DND-41 (cell line): ENCODE measurements around the gene CHCHD3.

Experiments
- ATAC-seq: fragments of 200-7000 bp; cut with Tn5 transposase; 3 replicates; pipeline ENCODE4 v1.9.1; 2021; ENCODE audit warnings: low read depth; ENCODE audit not compliant: insufficient read depth
- DNase-seq: peaks from one replicate; pipeline ENCODE4 v3.0.0-alpha.2; 2020
- H2AFZ ChIP-seq: 2 replicates; pipeline ENCODE4 v1.6.0; 2012; ENCODE audit warnings: low read depth, low read length
- H3K27ac ChIP-seq: 2 replicates; pipeline ENCODE4 v1.5.1; 2012; ENCODE audit warnings: low read length, inconsistent platforms
- H3K27me3 ChIP-seq: fragments of 200-600 bp; sonication (generic); 2 replicates; pipeline ENCODE4 v1.6.0; 2012; ENCODE audit warnings: low read length, mild to moderate bottlenecking, inconsistent platforms; ENCODE audit not compliant: insufficient read depth, poor library complexity
- H3K36me3 ChIP-seq: 2 replicates; pipeline ENCODE4 v1.5.1; 2012; ENCODE audit warnings: low read length, inconsistent platforms; ENCODE audit not compliant: insufficient read depth
- H3K4me1 ChIP-seq: 2 replicates; pipeline ENCODE4 v1.5.1; 2012; ENCODE audit warnings: mild to moderate bottlenecking, low read length; ENCODE audit not compliant: insufficient read depth
- H3K4me2 ChIP-seq: 2 replicates; pipeline ENCODE4 v1.6.0; 2012; ENCODE audit warnings: mild to moderate bottlenecking, moderate library complexity, low read length, inconsistent platforms; ENCODE audit not compliant: insufficient read depth
- H3K4me3 ChIP-seq, 2 experiments: fragments of 200-600 bp in 1 of 2; shearing (Covaris generic) in 1 of 2; 2 replicates each; pipeline ENCODE4 v1.5.1; 2012 to 2016; ENCODE audit warnings: inconsistent platforms in 2 of 2, low read length in 2 of 2, mild to moderate bottlenecking in 2 of 2, low read depth in 1 of 2, moderate library complexity in 1 of 2
- H3K79me2 ChIP-seq: 2 replicates; pipeline ENCODE4 v1.6.0; 2012; ENCODE audit warnings: low read length, inconsistent platforms; ENCODE audit not compliant: insufficient read depth
- H3K9ac ChIP-seq: 2 replicates; pipeline ENCODE4 v1.6.0; 2012; ENCODE audit warnings: low read depth, mild to moderate bottlenecking, inconsistent platforms, low read length, moderate library complexity
- H3K9me3 ChIP-seq: 2 replicates; pipeline ENCODE4 v1.5.1; 2012; ENCODE audit warnings: low read length, moderate library complexity, mild to moderate bottlenecking, inconsistent platforms; ENCODE audit not compliant: insufficient read depth, severe bottlenecking
- H4K20me1 ChIP-seq: 2 replicates; pipeline ENCODE4 v1.6.0; 2012; ENCODE audit warnings: low read length; ENCODE audit not compliant: insufficient read depth
- CTCF ChIP-seq: IDR thresholded peaks from 2 replicates; pipeline ENCODE4 v1.5.1; 2012; ENCODE audit warnings: borderline replicate concordance, low read length, moderate library complexity, mild to moderate bottlenecking; ENCODE audit not compliant: poor library complexity, severe bottlenecking; ENCODE audit errors: extremely low read depth
- EZH2 ChIP-seq: IDR thresholded peaks from 3 replicates; pipeline ENCODE4 v1.6.1; 2012; ENCODE audit warnings: borderline replicate concordance, low read depth, mild to moderate bottlenecking, moderate library complexity, low read length, inconsistent platforms; ENCODE audit not compliant: severe bottlenecking

CHCHD3 gene

DNA sequence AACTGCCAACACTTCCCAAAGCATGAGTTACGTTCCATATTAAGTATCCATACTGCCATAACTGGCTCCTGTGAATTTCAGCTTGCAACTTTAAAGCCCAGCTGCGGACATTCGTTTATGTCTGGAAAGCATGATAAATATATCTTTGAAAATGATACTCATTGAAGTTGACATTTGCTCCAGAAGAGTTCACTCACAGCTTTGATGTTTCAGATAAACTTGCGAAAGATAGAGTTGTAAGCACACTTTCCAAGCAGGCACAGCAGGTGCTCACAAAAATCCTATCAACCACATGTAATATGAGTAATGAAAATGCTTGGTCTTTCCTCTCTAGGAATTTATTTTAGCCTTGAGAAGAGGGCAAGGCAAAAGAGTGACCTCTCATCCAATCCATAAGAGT lies 4.5 kb downstream of the CHCHD3 start:
- Histone ChIP-seq H3K4me2 (peak overlapping the region; percentile 12; the same call in 1 of the 2 replicates), H3K4me3 (no peak overlapping the region), H3K9ac (no peak overlapping the region), H4K20me1 (peaks cover 59% of the 10 kb centered on the region), H2AFZ (no peak overlapping the region), H3K27me3 (no peaks in the 10 kb centered on the region), H3K36me3 (peaks cover 23% of the 10 kb centered on the region), H3K79me2 (peaks cover 92% of the 10 kb centered on the region), H3K4me1 (peaks cover 26% of the 10 kb centered on the region), H3K9me3 (no peaks in the 10 kb centered on the region), H3K27ac (no peak overlapping the region)
- TF ChIP-seq EZH2 (no peak), CTCF (no peak)
- DNase-seq (no peak), ATAC-seq (no peak)

DNA sequence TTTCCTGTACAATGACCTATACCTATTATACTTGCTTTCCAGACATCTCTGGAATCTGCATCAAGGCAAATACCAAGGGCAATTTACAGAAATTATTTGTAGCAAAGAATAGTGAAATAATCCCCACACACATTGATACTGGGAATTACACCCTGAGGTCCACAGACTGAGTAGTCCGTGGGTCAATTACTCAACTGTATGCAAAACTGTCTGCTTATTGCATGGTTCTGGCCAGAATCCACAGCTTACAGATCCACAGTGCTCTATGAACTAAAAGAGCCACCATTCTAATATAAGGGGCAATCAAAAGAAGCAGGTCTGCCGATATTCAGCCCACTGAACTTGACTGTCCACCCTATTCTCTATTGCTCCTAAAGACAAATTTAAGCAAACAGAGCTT lies 5.7 kb downstream of the CHCHD3 start:
- Histone ChIP-seq H3K79me2 (peaks cover 97% of the 10 kb centered on the region), H3K36me3 (peaks cover 23% of the 10 kb centered on the region), H2AFZ (no peak overlapping the region), H3K27ac (no peak overlapping the region), H3K9ac (no peak overlapping the region), H4K20me1 (peaks cover 62% of the 10 kb centered on the region), H3K27me3 (no peaks in the 10 kb centered on the region), H3K4me1 (peaks cover 23% of the 10 kb centered on the region), H3K9me3 (no peaks in the 10 kb centered on the region), H3K4me3 (no peak overlapping the region), H3K4me2 (no peak overlapping the region)
- ATAC-seq (no peak), DNase-seq (no peak)
- TF ChIP-seq EZH2, result no peak
- TF ChIP-seq CTCF, result no peak

- peaks cover 44% of the 10 kb centered on the region for H3K36me3 ChIP-seq
- H4K20me1 ChIP-seq, result peaks cover 42% of the 10 kb centered on the region; the same call in 1 of the 2 replicates
- no peaks in the 10 kb centered on the region for H3K9me3 ChIP-seq
- peaks cover 81% of the 10 kb centered on the region for H3K79me2 ChIP-seq
- no peaks in the 10 kb centered on the region for H3K27me3 ChIP-seq
- no peak overlapping the region for H3K9ac ChIP-seq
- no peaks in the 10 kb centered on the region for H3K4me1 ChIP-seq
- H2AFZ ChIP-seq, result no peak overlapping the region
- DNase-seq, result no peak
- no peak for ATAC-seq
- H3K4me2 ChIP-seq, result no peak overlapping the region
- no peak overlapping the region for H3K4me3 ChIP-seq
- TF ChIP-seq EZH2 (no peak), CTCF (no peak)
- H3K27ac ChIP-seq, result no peak overlapping the region
Measured at GRCh38 chr7:133071506-133071905, 10.4 kb downstream of the CHCHD3 start.

DNA sequence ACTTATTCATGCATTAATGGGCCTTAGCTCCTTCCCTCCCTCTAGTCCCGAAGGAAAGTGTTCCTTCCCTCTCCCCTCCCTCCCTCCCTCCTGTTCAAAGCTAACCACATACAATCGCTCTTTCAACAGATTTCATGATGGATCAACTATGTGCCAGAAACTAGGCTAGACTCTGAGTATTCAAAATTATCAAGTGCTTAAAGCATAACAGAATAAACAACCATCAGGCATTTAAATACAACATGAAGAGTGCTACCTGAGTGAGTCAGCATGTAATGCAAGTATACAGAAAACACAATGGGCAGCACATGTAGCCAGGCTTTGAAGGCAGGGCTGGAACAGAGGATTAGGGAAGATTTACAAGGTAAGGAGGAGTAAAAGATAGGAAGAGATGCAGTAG lies 11.3 kb downstream of the CHCHD3 start:
- H3K79me2 ChIP-seq, result peaks cover 76% of the 10 kb centered on the region
- DNase-seq, result no peak
- ATAC-seq, result no peak

More for the DNA sequence above, 11.3 kb downstream of the CHCHD3 start:
- Histone ChIP-seq H4K20me1 (peaks cover 36% of the 10 kb centered on the region; the same call in 1 of the 2 replicates), H3K4me3 (no peak overlapping the region), H3K4me2 (no peak overlapping the region), H3K9me3 (no peaks in the 10 kb centered on the region), H3K27ac (no peak overlapping the region), H3K36me3 (peaks cover 46% of the 10 kb centered on the region), H3K4me1 (no peaks in the 10 kb centered on the region), H3K27me3 (no peaks in the 10 kb centered on the region), H2AFZ (no peak overlapping the region), H3K9ac (no peak overlapping the region)
- TF ChIP-seq CTCF (no peak), EZH2 (no peak)
